Right kidney (tissue), 1 donor: ENCODE measurements around the gene TMOD2.
"Not testable (repeated sequence)": the region's sequence is repeated elsewhere in the genome, so short reads cannot be mapped to it uniquely, and the experiment has no call there.

ENCODE experiments used
- DNase-seq: peaks from one replicate; pipeline ENCODE4 v3.0.0-alpha.2; 2016

The TMOD2 gene

GRCh38 chr15:51771773-51772172 lies 20.4 kb downstream of the TMOD2 start:
- no peak for DNase-seq

- DNase-seq: no peak
These were observed 23.5 kb downstream of the TMOD2 start for GRCh38 chr15:51774916-51775315.

- peak; percentile 23 for DNase-seq
These were observed 24.8 kb downstream of the TMOD2 start for GRCh38 chr15:51775967-51776816.

GRCh38 chr15:51776952-51777569 lies 25.7 kb downstream of the TMOD2 start:
- DNase-seq: peak; percentile 19

GRCh38 chr15:51780636-51781035 lies 29.2 kb downstream of the TMOD2 start:
- DNase-seq: no peak

- DNase-seq: no peak
These were observed 30.1 kb downstream of the TMOD2 start for GRCh38 chr15:51781506-51781905.

GRCh38 chr15:51782357-51782896 lies 31.0 kb downstream of the TMOD2 start:
- DNase-seq: no peak

- DNase-seq: no peak
These were observed 32.6 kb downstream of the TMOD2 start for GRCh38 chr15:51783967-51784366.

GRCh38 chr15:51787130-51787529 lies 35.7 kb downstream of the TMOD2 start:
- DNase-seq: not testable (repeated sequence)

- DNase-seq: not testable (repeated sequence)
These were observed 41.1 kb downstream of the TMOD2 start for GRCh38 chr15:51792474-51792873.

- DNase-seq: no peak
These were observed 42.3 kb downstream of the TMOD2 start for GRCh38 chr15:51793521-51794305.

- no peak for DNase-seq
These were observed 45.5 kb downstream of the TMOD2 start for GRCh38 chr15:51796847-51797401.

- DNase-seq: no peak
These were observed 46.9 kb downstream of the TMOD2 start for GRCh38 chr15:51798281-51798680.

- DNase-seq: no peak
These were observed 48.2 kb downstream of the TMOD2 start for GRCh38 chr15:51799282-51800252.

GRCh38 chr15:51801391-51801835 lies 50.0 kb downstream of the TMOD2 start:
- DNase-seq: no peak

- no peak for DNase-seq
These were observed 51.2 kb downstream of the TMOD2 start for GRCh38 chr15:51802593-51802992.

GRCh38 chr15:51803965-51804364 lies 52.6 kb downstream of the TMOD2 start:
- DNase-seq: no peak

- no peak for DNase-seq
These were observed 54.7 kb downstream of the TMOD2 start for GRCh38 chr15:51806123-51806522.

GRCh38 chr15:51809457-51809856 lies 58.1 kb downstream of the TMOD2 start:
- DNase-seq: no peak

GRCh38 chr15:51812598-51812997 lies 61.2 kb downstream of the TMOD2 start:
- no peak for DNase-seq

- DNase-seq: no peak
These were observed 63.2 kb downstream of the TMOD2 start for GRCh38 chr15:51814606-51815005.
